Activated naive CD4-positive, alpha-beta T cell treated with anti-CD3 and anti-CD28 coated beads, Interleukin-2, amount 10 ng/mL, durations not matched to agents 7 days and 5 days (primary cell): ENCODE data around the gene NTMT1.
A peak's percentile ranks its signal among the peaks of the same experiment; 100 is the strongest.
"Not testable (repeated sequence)": the region's sequence is repeated elsewhere in the genome, so short reads cannot be mapped to it uniquely, and the experiment has no call there.

Experiments
- CTCF ChIA-PET: fragments of 350-600 bp; sonication (Branson Sonifier 250); formaldehyde crosslinking; loops from one replicate; lab custom pipeline; 2021; ENCODE audit warnings: antibody characterized with exemption; lab: Charles Lee
- DNase-seq: peaks from one replicate; pipeline ENCODE4 v3.0.0-alpha.2; 2020
- H3K27ac Mint-ChIP-seq: one replicate; pipeline ENCODE4 v1.8.0; 2021; ENCODE audit warnings: mild to moderate bottlenecking, moderate library complexity, mixed read lengths
- H3K27me3 Mint-ChIP-seq: one replicate; pipeline ENCODE4 v1.8.0; 2021; ENCODE audit warnings: mild to moderate bottlenecking, mixed read lengths
- H3K36me3 Mint-ChIP-seq: one replicate; pipeline ENCODE4 v1.8.0; 2021; ENCODE audit warnings: mixed read lengths
- H3K4me1 Mint-ChIP-seq: one replicate; pipeline ENCODE4 v1.8.0; 2021; ENCODE audit warnings: mixed read lengths
- H3K4me3 Mint-ChIP-seq: one replicate; pipeline ENCODE4 v1.8.0; 2021; ENCODE audit warnings: mild to moderate bottlenecking, moderate library complexity, mixed read lengths
- H3K9me3 Mint-ChIP-seq: one replicate; pipeline ENCODE4 v1.8.0; 2021; ENCODE audit warnings: mixed read lengths

Gene NTMT1

DNA sequence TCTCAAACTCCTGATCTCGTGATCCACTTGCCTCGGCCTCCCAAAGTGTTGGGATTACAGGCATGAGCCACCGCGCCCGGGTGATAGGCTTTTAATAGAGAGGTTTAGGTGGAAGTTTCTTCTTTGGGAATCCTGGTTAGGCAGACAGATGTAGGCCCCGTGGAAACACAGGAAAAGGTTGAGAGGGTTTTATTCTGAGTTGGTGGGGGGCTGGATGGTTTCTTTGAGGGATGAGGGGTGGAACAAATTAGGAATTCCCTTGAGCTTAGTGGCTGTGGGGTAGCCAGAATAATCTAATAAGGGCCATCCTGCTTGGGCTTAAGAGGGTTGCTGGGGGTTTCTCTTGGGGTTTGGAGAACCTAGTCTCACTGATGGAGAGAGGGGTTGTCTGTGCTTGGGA lies 35.5 kb upstream of the NTMT1 start:
- DNase-seq, result no peak
- Mint-ChIP-seq H3K9me3 (no peaks in the 10 kb centered on the region), H3K27ac (no peak overlapping the region), H3K4me1 (peaks cover 28% of the 10 kb centered on the region), H3K27me3 (peaks cover 64% of the 10 kb centered on the region), H3K36me3 (no peaks in the 10 kb centered on the region), H3K4me3 (no peak overlapping the region)
- CTCF ChIA-PET, result no interaction called here

- CTCF ChIA-PET, result no interaction called here
- Mint-ChIP-seq H3K36me3 (no peaks in the 10 kb centered on the region), H3K27ac (peak overlapping the region; percentile 20), H3K4me3 (no peak overlapping the region), H3K4me1 (peaks cover 28% of the 10 kb centered on the region), H3K27me3 (peaks cover 79% of the 10 kb centered on the region), H3K9me3 (no peaks in the 10 kb centered on the region)
- no peak for DNase-seq
Observed at GRCh38 chr9:129591916-129592315, 34.0 kb upstream of the NTMT1 start.

- Mint-ChIP-seq H3K27me3 (peaks cover 77% of the 10 kb centered on the region), H3K4me1 (peaks cover 24% of the 10 kb centered on the region)
- DNase-seq, H3K9me3 Mint-ChIP-seq, H3K4me3 Mint-ChIP-seq, H3K27ac Mint-ChIP-seq, H3K36me3 Mint-ChIP-seq, CTCF ChIA-PET: not testable (repeated sequence)
Observed at GRCh38 chr9:129592790-129593189, 33.2 kb upstream of the NTMT1 start.

DNA sequence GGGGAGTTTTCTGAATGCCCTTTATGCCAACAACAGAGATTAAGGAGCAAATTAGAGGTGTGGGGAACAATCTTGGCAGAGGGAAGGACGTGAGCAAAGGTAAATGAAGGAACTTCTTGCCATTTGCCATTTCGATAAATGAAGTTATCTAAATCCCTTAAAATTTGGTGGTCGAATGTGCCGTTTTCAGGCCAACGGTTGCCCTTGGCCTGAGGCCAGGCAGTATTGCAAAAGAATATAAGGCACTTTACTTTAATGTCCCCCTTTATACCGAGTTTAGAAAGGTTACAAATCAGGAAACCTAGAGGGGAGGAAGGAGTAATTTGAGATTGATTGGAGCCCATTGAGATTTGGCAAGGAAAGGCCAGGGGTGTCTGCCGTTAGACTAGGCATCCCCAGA lies 31.3 kb upstream of the NTMT1 start:
- Mint-ChIP-seq H3K36me3 (no peaks in the 10 kb centered on the region), H3K4me1 (peaks cover 29% of the 10 kb centered on the region), H3K4me3 (no peak overlapping the region), H3K27ac (no peak overlapping the region), H3K27me3 (peaks cover 80% of the 10 kb centered on the region), H3K9me3 (no peaks in the 10 kb centered on the region)
- no peak for DNase-seq
- CTCF ChIA-PET, result no interaction called here

- no peak overlapping the region for H3K4me3 Mint-ChIP-seq
- peaks cover 29% of the 10 kb centered on the region for H3K4me1 Mint-ChIP-seq
- no peaks in the 10 kb centered on the region for H3K36me3 Mint-ChIP-seq
- H3K27ac Mint-ChIP-seq, result peak overlapping the region; percentile 55
- H3K27me3 Mint-ChIP-seq, result peaks cover 76% of the 10 kb centered on the region
- H3K9me3 Mint-ChIP-seq, result no peaks in the 10 kb centered on the region
- no peak for DNase-seq
- CTCF ChIA-PET, result interaction anchor here (0.7 kb wide), 1 partner anchor 452 kb away, joined by 3 read pairs; no protein-coding TSS in a partner anchor
Observed at GRCh38 chr9:129595311-129595741, 30.6 kb upstream of the NTMT1 start.

DNA sequence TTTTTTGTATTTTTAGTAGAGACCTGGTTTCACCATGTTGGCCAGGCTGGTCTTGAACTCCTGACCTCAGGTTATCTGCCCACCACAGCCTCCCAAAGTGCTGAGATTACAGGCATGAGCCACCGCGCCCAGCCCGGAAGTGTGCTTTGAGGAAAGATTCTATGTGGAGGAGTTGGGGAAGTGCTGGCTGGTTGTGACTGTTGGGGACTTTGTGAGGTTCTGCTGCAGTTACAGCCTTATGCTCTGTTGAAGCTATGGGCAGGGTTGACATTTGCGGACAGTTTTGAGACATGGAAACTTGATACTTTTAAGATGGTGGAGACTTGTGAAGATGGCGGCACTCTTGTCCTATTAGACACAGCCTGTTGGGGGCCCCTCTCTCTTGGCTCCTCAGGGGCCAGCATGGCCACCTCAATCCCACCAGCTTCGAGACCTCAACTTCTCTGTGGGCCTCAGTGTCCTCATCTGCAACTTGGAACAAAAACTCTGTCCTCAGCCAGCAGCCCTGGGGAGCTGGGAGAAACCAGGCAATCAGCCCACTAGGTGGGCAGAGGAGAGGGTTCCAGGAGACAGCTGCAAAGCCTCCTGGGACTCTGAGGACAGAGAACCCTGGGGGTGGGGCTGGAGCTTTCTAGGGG lies 29.9 kb upstream of the NTMT1 start:
- H3K9me3 Mint-ChIP-seq, result no peaks in the 10 kb centered on the region
- peaks cover 29% of the 10 kb centered on the region for H3K4me1 Mint-ChIP-seq
- CTCF ChIA-PET, result interaction anchor here (0.7 to 1.3 kb wide), 3 partner anchors 10 to 464 kb away, joined by 3 to 4 read pairs (median 3); no protein-coding TSS in a partner anchor
- no peak overlapping the region for H3K4me3 Mint-ChIP-seq
- no peak for DNase-seq
- H3K27ac Mint-ChIP-seq, result no peak overlapping the region
- H3K36me3 Mint-ChIP-seq, result no peaks in the 10 kb centered on the region
- peaks cover 76% of the 10 kb centered on the region for H3K27me3 Mint-ChIP-seq

GRCh38 chr9:129596541-129597331 lies 29.2 kb upstream of the NTMT1 start:
- Mint-ChIP-seq H3K4me1 (peaks cover 29% of the 10 kb centered on the region), H3K27ac (no peak overlapping the region), H3K9me3 (no peaks in the 10 kb centered on the region), H3K4me3 (no peak overlapping the region), H3K27me3 (peaks cover 79% of the 10 kb centered on the region), H3K36me3 (no peaks in the 10 kb centered on the region)
- CTCF ChIA-PET, result interaction anchor here (0.8 to 1.3 kb wide), 2 partner anchors 11 to 465 kb away, joined by 3 to 4 read pairs; no protein-coding TSS in a partner anchor
- DNase-seq, result no peak

DNA sequence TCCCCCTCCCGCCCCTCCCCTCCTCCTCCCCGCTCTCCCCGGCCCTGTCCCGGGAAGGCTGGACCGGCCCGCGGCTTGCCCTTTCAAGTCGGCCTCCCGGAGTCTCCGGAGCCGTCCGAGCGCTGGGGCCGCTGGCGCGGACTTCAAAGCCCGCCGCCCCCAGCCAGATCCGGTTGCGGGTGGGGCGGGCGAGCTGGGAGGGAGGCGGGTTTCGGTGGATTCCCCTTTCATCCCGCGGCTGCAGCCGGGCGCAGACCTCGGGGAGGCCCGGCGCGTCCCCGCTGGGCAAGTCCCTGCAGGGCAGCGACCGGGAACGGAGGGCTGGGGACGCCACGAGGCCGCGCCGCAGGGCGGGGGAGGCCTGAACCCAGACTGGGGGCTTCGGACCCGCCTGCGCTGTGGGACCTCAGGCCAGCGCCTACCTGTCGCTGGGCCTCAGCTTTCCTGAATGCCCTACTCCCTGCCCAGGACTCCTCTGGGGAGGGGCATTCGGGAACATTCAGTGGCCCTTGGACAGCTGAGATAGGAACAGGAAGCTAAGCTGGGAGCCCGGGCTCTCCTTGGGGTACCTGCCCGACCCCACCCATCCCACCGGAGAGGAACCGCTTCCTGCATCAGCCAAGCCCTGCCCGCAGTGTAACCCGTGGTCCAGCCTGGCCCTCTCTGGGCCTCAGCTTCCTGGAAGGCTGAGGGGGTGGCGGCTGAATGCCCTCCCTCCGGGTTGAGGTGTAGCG lies 28.4 kb upstream of the NTMT1 start:
- H3K36me3 Mint-ChIP-seq, result no peaks in the 10 kb centered on the region
- CTCF ChIA-PET, result interaction anchor here (1.3 kb wide), 1 partner anchor 11 kb away, joined by 4 read pairs; no protein-coding TSS in a partner anchor
- H3K4me1 Mint-ChIP-seq, result peaks cover 33% of the 10 kb centered on the region
- peak; percentile 64 for DNase-seq
- peaks cover 82% of the 10 kb centered on the region for H3K27me3 Mint-ChIP-seq
- no peak overlapping the region for H3K27ac Mint-ChIP-seq
- H3K9me3 Mint-ChIP-seq, result no peaks in the 10 kb centered on the region
- peak overlapping the region; percentile 48 for H3K4me3 Mint-ChIP-seq

DNA sequence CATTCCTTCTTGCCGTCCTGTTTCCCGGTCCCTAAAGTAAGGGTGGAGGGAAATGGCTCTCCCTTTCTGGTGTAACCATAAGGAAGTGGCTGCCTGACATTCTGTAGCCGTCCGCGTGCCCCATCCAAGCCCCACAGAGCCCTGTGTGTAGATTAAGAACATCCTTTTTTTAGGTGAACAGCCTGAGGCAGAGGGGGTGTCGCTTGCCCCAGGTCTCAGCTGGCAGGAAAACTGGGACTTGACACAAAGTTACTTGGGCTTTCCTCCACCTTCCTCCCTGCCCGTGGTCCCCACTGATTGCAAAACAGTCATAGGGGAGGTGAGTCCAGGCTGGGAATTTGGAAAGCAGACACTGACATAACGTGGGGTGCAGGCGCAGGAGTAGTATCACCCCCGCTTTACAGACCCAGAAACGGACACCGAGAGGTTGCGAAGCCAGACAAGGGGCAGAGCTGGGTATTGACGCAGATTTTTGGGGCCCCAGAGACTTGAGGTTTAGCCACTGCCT lies 27.8 kb upstream of the NTMT1 start:
- H3K27ac Mint-ChIP-seq, result no peak overlapping the region
- peaks cover 86% of the 10 kb centered on the region for H3K27me3 Mint-ChIP-seq
- peaks cover 39% of the 10 kb centered on the region for H3K4me1 Mint-ChIP-seq
- no peaks in the 10 kb centered on the region for H3K9me3 Mint-ChIP-seq
- H3K36me3 Mint-ChIP-seq, result no peaks in the 10 kb centered on the region
- no peak for DNase-seq
- CTCF ChIA-PET, result no interaction called here
- H3K4me3 Mint-ChIP-seq, result peak overlapping the region; percentile 48

DNA sequence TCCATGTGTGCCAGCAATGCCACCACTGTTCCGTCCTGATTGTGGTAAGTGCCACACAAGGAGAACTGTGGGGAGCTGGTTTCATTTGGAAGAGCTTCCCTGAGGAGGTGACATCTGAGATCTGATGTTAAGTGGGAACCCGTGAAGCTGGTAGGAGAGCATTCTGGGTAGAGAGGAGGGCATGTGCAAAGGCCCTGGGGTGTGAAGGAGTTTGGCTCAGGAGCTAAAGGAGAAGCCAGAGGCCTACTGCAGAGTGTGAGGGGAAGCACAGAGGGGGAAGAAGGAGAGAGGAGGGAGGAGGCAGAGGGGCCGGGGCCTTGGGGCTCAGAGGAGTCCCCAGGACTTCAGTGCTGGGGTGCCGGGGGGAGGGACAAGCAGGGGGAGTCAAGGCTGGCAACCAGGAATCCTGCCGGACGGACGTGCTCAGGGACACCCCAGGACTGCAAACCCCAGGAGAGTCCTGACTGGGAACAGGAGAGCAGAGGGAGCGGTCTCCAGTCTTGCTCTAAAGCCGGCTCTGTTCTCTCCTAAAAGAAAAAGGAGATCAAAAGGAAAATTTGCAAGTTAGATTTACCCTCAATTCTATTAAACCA lies 24.8 kb upstream of the NTMT1 start:
- Mint-ChIP-seq H3K4me1 (peaks cover 49% of the 10 kb centered on the region), H3K27me3 (peaks cover 61% of the 10 kb centered on the region), H3K36me3 (no peaks in the 10 kb centered on the region), H3K9me3 (no peaks in the 10 kb centered on the region), H3K27ac (no peak overlapping the region), H3K4me3 (no peak overlapping the region)
- no peak for DNase-seq
- CTCF ChIA-PET, result no interaction called here

DNA sequence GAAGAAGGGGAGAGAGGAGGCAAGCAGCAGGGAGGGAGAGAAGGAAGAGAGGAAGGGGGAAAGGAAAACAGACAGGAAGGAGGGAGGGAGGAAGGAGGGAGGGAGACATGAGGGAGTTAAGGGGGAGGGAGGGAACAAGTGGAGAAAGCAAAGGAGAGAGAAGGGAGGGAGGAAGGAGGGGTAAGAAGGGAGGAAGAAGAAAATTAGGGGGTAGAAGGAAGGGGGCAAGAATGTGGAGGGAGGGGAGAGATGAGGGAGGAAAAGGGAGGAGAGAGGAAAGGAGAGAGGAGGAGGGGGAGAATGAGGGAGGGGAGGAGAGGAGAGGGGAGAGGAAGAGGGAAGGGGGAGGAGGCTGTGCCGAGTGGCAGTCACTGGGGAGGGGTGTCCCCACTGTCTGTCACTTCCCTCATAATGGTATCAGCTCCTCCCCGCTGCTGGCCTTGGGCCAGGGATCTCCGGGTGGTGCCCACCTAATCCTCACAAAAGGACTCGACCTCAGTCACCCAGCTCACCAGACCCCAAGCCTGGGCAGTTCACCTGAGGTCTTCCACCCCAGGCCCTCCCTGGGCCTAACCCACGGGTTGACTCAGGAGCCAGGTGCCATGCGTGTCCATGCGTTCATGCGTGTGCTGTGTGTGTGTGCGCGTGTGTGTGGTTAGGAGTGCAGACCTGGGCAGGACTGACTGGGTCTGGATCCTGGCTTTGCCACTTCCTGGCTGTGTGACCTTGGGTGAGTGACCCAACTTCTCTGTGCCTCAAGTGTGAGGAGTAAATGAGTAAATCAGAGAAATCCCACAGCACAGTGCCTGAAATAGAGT lies 23.2 kb upstream of the NTMT1 start:
- Mint-ChIP-seq H3K27ac (peak overlapping the region; percentile 34), H3K27me3 (peaks cover 49% of the 10 kb centered on the region), H3K4me3 (no peak overlapping the region), H3K9me3 (no peaks in the 10 kb centered on the region), H3K4me1 (peaks cover 54% of the 10 kb centered on the region), H3K36me3 (no peaks in the 10 kb centered on the region)
- no peak for DNase-seq
- CTCF ChIA-PET, result interaction anchor here (1.5 kb wide), 1 partner anchor 471 kb away, joined by 4 read pairs; no protein-coding TSS in a partner anchor

GRCh38 chr9:129604056-129604765 lies 21.8 kb upstream of the NTMT1 start:
- Mint-ChIP-seq H3K9me3 (no peaks in the 10 kb centered on the region), H3K4me1 (peaks cover 59% of the 10 kb centered on the region), H3K27ac (no peak overlapping the region), H3K4me3 (no peak overlapping the region), H3K36me3 (no peaks in the 10 kb centered on the region), H3K27me3 (peaks cover 35% of the 10 kb centered on the region)
- CTCF ChIA-PET, result interaction anchor here (0.7 to 1.5 kb wide), 2 partner anchors 430 to 473 kb away, joined by 3 to 4 read pairs; no protein-coding TSS in a partner anchor
- no peak for DNase-seq
